Measurements from ENCODE around the gene JAM3.

- TF ChIP-seq GABPA (IDR thresholded peaks at IDR 0.05; ENCODE audit: low read depth) = no peak
- TF ChIP-seq SPI1 (IDR thresholded peaks at IDR 0.05; ENCODE audit: borderline replicate concordance, low read depth) = no peak
- TF ChIP-seq CTCF (IDR thresholded peaks at IDR 0.05; ENCODE audit: insufficient read depth, low read length) = no peak
These were observed 3.0 kb downstream of the JAM3 start for GRCh38 chr11:134071766-134072402.
